HT-29 (cell line): ENCODE results near the gene QRFP. TPM values are rescaled to one million over a fixed set of nuclear protein-coding genes. Genes with fewer than 3 reads are reported as not detected.

Source experiments
- DNase-seq: peaks from one replicate; pipeline ENCODE4 v3.0.0-alpha.2; 2015; ENCODE audit warnings: low spot score
- total RNA-seq: library from RNA; depleted of rRNA; stranded (reverse); fragments of >200 nt; shearing (Covaris generic); gene quantifications from 2 replicates; pipeline ENCODE4 v1.2.3, GENCODE V29; 2014

The QRFP gene
- total RNA-seq, 1 experiment from 2014 or later: not detected

GRCh38 chr9:130872093-130872492 lies 24.5 kb downstream of the QRFP start:
- no peak for DNase-seq

GRCh38 chr9:130871395-130872062 lies 25.1 kb downstream of the QRFP start:
- DNase-seq: no peak

- no peak for DNase-seq
Observed at GRCh38 chr9:130870491-130871381, 25.9 kb downstream of the QRFP start.

- no peak for DNase-seq
Observed at GRCh38 chr9:130869250-130869649, 27.4 kb downstream of the QRFP start.

GRCh38 chr9:130868230-130868629 lies 28.4 kb downstream of the QRFP start:
- no peak for DNase-seq

GRCh38 chr9:130867556-130867955 lies 29.1 kb downstream of the QRFP start:
- no peak for DNase-seq

- DNase-seq: peak; percentile 95
Observed at GRCh38 chr9:130866474-130866965, 30.1 kb downstream of the QRFP start.

- no peak for DNase-seq
Observed at GRCh38 chr9:130865921-130866320, 30.7 kb downstream of the QRFP start.

- no peak for DNase-seq
Observed at GRCh38 chr9:130864541-130864940, 32.1 kb downstream of the QRFP start.

- no peak for DNase-seq
Observed at GRCh38 chr9:130862747-130863146, 33.9 kb downstream of the QRFP start.

- no peak for DNase-seq
Observed at GRCh38 chr9:130862217-130862616, 34.4 kb downstream of the QRFP start.

- DNase-seq: no peak
Observed at GRCh38 chr9:130861372-130862180, 35.0 kb downstream of the QRFP start.

- DNase-seq: no peak
Observed at GRCh38 chr9:130860458-130861316, 35.9 kb downstream of the QRFP start.

GRCh38 chr9:130858739-130859705 lies 37.6 kb downstream of the QRFP start:
- no peak for DNase-seq

GRCh38 chr9:130857864-130858738 lies 38.5 kb downstream of the QRFP start:
- DNase-seq: no peak

- DNase-seq: no peak
Observed at GRCh38 chr9:130856474-130856873, 40.1 kb downstream of the QRFP start.

- DNase-seq: no peak
Observed at GRCh38 chr9:130854835-130855234, 41.8 kb downstream of the QRFP start.

GRCh38 chr9:130854092-130854491 lies 42.5 kb downstream of the QRFP start:
- DNase-seq: peak; percentile 50

GRCh38 chr9:130852801-130853200 lies 43.8 kb downstream of the QRFP start:
- no peak for DNase-seq
